GM04503 (cell line): Measurements from ENCODE around the gene NEGR1.

Experiments
- DNase-seq: peaks from one replicate; pipeline ENCODE4 v3.0.0-alpha.2; 2012; ENCODE audit warnings: low read depth

The NEGR1 gene

DNA sequence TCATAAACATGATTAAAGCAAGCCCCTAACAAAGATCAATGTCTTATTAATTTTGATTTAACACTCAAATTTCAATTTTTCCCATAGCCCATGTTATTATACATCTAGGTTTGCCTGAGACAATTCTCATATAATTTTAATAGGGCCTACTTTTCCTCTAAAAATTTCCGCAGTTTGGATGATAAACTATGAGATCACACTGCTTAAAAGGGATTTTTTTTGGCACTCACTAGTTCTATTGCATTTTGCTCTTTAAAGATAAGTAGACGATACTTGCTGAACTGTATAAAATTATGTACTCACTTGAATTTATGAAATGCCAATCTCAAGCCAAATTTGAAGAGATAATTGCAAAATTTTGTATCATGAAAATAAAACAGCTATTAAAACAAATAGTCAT, 721.1 kb downstream of the NEGR1 start:
- no peak for DNase-seq

DNA sequence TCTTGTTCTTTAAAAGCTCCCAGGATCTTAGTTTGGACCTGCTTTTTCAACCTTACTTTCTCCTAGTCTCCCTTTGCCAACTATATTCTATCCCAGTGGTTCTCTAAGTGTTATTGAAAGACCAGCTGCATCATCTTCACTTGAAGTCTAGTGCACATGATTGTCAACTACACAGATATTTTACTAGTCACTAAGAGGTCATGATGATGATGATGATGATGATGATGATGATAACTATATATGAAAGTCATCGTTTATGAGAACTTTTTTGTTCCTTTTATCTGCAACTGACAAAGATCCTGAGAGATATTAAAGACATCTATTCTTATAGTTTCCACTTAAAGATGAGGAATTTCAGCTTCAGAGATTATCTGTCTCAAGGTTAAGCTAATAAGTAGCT, 722.5 kb downstream of the NEGR1 start:
- no peak for DNase-seq

DNA sequence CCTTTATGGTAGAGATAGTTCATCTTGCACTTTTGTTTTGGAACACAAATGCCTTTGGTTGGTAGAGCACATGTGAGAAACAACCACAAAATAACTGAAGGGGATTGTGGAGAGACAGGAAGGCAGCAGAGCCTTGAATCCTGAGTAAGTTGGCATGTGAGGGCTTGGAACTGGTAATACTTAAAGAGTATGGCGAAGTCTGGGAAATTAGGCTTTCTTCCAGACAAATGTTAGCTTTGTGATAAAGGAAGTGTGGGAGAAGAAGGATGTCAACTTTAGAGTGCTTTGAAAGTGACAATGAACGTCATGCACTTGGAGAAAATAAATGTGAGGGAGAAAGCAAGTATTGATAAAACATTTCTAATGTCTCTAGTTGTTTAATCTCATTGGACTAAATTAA, 725.2 kb downstream of the NEGR1 start:
- DNase-seq, result no peak

DNA sequence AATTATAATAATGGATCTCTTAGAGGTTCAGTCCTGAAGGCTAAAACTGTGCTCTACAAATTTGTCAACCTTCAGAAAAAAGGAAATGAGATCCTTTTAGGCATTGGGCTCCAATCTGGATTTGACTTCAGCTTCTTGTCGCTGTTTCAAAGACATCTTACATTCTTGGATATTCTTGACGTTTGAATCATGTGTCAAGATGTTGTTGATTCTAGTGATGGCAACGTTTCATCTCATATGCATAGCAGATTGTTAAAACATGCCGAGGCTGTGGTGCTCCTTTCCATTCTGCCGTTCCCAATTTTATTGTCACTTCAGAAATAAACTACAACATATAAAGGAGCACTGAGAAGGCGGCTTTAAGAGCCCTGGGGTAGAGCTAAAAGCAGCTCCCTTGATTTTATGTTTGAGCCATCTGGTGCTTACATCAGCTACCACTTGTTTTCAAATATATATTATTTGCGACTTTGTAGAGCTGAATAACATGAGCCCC, 733.9 kb downstream of the NEGR1 start:
- no peak for DNase-seq

DNA sequence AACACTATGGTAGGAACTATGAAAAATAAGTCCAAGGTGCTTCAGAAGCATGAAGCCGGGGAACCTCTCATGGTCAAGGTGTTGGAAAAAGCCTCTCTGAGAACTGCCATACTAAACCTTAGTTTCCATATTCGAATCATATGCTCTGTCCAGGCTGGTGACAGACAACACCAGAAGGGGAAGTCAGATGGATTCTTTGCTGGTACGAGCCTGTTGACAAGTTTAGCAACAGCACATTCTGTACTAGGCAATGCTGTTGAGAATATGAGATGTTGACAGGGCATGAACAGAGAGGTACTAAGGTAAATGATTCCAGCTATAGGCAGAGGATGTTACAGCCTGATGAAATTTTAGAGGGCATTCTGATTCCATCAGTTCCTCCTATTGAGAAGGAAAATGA, 740.2 kb downstream of the NEGR1 start:
- DNase-seq, result no peak

DNA sequence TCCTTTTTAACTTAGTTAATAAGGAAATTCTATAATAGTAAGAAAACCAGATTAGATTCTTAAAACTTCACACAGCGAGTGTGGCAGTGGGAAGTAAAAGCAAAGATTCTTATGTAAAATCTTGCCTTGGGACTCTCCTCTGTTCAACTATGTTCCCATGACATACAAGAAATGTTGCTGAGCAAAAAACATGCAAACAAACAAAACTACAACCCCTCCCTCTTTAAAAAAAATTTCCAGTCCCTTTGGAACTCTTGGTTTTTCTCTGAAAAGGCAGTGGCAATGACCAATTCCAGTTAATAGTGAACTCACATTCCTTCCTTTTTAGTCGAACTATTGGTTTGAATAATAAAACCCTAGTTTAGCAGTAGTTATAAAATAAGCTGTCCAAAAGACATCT, 748.4 kb downstream of the NEGR1 start:
- no peak for DNase-seq

DNA sequence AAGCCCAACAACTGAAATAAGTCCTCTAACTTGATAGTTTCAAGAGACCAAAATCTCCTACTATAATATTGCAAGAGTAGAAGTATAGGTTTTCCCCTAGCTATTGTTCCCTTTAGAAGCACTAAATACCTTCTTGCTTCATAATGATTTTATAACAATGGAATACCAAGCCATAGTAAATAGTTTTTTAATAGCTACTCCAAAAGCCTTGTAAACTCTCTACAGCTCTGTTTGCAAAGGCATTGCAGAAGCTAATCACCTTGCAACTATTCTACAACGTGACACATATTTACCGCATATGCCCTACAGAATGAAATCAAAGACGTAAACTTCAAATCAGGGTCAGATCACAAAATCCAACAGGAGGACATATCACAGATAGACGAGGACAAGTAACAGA, 750.0 kb downstream of the NEGR1 start:
- DNase-seq, result no peak

DNA sequence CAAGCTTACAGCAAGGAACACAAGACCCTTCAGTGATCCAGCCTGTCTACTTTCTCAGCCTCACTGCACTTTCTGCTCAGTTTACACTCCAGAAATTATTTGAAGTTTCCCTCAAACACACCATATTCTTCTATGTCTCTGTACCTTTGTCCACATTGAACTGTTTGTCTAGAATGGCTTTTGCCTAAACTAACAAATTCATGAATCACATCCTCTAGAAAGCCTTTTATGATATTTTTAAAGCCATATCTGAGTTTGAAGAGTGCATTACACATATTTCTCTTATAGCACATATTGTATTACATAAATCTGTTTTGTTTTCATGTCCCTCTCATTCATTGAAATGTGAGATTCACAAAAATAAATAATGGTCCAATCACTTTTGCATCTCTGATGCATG, 755.5 kb downstream of the NEGR1 start:
- DNase-seq, result no peak

DNA sequence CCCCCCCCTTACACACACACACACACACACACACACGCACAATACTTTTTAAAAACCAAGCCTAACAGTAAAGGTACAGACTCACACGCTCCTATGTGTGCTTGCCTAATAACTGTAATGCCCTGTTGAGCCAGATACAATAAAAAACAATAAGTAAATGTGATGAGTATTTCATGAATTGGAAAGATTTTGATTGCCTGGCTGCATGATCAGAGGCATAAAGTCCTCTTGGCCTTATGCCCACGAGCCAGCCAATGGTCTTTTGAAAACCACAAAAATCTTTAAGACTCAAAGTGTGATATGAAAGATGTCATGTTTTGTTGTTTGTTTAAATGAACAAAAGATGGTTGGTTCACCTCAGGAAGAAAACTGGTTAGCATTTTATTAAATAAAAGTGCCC, 759.6 kb downstream of the NEGR1 start:
- no peak for DNase-seq

DNA sequence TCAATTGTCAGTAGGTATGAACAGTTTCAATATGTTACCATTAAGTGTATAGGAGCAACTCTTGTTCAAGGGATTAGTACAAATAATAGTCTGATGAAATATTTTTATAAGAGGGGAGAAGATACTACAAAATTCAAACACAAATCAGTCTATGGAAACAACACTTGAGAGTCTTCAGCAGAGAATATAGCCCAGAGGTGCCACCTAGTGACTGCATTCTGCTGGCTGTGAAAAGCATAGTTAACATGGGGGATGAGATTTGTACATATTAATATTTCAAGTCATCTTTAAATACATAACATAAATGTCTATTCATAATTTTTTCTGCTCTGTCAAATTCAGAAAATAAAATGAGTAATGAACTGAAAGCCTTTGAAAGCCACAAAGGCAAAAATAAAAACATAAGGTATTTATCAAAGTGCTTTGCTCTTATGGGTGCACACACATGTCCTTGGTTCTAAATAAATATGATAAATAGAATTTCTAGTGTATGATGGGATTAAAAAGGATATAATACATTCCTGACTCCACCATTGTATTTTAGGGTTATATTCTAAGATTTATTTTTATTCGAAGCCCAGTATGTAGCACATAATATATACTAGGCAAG, 760.6 kb downstream of the NEGR1 start:
- DNase-seq, result no peak

DNA sequence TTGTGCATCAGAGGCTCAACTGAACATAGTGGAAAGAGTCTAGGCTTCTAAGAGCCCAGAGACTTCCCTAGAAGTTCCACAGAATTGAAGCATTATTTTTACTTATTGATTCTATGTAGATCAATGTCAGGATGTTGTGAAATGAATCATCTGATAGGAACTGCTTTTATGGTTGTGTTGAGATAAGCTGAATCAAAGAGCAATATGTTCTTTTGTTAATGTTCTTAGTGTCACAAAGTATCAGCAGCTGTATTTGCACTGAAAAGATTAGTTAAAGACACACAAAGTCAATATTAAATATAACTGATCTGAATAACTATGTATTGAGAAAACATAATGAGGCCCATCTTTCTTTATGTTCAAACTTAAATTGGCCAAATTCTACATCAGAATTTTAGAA, 770.8 kb downstream of the NEGR1 start:
- no peak for DNase-seq

DNA sequence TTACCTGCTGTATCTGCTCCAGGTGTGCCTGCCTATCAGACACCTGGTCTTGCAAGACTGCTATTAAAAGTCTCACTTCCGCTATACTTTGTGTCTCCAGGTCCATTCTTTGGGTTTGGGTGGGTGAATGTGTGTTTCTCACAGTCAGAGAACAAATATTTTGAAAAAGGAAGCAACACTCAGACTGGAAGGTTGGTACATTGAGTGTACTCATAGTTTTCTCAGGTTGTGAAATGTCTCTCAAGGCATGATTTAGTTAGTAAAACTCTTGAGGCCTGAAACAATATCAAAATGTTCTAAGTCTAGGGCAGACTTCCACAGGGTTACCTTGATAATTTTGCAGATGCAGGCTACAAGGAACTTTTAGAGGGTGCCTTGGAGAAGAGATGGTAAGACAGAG, 771.6 kb downstream of the NEGR1 start:
- no peak for DNase-seq

DNA sequence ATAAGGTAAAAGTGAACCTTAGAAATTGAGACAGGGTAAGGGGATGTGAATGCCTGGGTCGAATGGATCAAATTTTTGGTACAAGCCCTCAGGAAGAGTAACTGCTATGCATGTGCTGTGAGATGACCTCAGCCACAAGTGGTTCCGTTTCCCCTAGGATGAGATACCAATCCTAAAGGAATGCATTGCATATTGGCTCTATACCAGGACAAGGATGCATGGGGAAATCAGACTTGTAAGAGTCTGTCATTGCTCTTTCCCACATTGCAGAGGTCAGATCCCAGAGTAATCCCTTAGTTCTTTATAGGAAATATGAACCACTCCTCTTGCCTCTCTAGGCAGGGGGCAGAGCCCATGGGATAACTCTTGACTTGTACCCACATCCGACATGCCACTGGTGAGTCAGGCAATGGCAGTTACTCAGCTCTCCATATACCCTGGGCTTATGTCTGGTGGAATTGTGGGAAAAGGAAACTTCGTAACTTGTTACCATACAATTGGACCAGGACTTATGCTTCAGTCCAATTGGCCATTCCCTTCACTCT, 773.2 kb downstream of the NEGR1 start:
- DNase-seq, result no peak

DNA sequence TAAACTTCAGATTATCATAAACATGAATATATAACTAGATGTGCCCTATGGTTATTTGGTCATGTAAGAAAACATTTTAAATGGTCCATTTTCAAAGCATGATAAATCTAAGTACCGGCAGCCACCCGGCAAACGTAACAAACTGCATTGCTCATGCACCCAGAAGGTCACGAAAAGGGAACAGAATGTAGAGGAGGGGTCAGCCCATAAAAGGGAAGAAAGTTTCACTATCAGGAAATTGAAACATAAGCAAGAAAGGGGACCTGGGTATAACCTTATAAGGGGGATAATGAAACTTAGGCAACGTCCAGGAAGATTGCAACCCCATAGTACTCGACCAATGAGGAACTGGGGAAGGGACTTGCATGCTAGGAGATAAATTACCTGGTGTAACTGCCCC, 780.3 kb downstream of the NEGR1 start:
- DNase-seq, result no peak

DNA sequence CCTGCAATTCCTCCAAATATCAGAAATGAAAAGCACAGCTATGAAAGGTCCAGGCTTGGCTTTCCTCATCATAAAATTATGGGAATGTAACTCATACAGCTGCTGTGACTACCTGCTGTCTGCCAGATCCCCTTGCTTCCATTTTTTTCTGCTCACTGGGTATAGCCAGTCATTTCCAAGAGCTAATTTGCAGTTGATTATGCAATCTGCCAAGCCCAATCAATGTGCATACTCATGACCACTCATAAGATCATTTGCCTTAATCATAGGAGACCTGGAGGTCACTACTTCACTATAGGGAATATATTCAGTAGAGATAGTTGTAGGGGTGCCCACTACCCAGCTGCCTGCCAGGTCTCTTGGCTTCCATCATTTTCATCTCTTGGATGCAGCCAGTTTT, 783.8 kb downstream of the NEGR1 start:
- DNase-seq, result no peak

DNA sequence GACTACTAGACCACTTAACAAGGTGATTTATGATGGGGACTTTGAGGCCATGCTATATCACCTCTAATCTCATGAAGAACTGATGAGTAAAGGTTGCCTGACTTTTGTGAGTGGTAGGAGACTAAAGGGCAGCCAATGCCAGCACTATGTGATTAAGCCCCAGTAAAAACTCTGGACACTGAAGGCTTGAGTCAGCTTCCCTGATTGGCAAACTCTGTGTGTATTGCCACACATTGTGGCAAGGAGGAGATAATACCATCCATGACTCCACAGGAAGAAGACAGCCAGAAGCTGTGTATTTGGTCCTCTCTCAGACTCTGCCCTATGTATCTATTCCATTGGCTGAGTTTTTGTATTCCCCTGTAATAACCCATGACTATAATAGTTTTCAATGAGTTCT, 788.2 kb downstream of the NEGR1 start:
- peak; percentile 10 for DNase-seq

DNA sequence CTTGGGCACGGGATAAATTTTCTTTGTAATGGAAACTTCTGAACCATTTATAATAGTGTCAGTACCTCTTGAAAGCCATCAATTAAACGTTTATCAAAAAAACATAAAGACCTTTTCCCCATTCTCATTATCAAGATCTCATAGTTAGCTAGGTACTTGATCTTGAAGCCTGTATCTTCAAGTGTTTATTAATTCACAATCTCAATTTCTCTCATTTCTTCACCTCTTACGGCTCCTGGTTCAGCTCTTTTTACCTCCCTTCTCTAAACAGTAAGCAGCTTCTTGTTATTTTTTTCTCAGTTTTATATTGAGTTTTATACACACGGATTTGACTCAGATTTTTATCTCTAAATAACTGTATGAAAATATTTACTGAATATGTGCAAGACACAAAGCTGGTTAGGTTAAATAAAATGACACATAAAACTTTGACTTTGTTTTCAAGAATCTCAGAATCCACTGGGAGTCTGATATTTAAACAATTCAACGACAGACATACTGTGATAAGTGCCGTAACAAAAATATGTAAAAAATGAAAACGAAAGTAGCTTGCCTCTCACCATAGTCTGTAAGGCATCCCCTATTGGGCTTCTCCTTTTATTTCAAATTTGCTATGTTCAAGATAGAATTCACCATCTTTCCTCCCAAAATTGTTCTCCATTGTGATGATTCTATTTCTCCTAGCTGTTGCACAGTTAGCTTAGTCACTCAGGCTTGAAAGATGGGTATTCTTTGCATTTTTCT, 789.9 kb downstream of the NEGR1 start:
- no peak for DNase-seq

DNA sequence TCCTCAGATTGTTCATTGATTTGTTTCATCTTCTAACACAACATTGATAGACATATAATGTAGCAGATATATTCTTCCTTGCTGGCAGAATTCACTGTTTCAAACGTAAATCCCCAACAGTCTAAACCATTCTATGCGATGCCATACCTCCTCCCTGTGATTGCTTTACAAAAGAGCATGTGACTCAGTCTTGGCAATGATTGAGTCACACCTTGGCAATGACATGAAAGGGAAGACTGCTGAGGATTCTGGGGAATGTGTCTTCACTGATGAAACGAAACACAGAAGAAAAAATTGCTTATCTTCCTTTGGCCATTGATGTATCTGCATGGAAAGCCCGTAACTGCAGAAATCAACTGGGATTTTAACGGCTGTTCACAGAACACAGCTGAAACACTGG, 791.9 kb downstream of the NEGR1 start:
- no peak for DNase-seq

DNA sequence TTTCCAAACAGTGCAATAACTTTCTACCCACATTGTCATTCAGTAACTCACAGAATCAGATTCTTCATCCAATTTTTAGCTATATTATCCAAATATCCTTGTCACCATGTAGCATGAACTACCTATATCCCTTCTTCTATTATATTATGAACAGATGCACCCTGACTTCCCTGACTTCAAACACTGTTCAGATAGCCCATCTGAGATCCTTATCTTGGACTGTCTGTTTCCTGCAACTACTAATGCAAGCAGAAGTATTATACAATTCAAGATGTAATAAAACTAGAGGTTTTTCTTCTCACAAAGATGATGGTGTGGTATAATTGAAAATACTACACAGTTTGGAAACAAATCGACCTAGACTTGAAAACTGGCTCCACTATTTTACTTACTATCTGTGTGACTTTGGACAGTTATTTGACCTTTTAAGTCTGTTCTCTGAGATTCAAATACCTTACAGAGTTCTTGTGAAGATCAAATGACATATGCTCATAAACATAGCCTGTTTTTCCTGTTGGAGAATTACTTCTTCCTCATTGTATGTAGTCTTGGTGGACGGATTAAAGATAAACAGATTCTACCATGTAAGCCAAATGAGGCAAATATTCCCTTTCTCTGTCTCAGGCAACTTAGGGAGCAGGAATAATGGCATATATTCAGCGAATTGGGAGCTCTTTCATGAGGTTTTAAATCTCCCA, 793.6 kb downstream of the NEGR1 start:
- no peak for DNase-seq

DNA sequence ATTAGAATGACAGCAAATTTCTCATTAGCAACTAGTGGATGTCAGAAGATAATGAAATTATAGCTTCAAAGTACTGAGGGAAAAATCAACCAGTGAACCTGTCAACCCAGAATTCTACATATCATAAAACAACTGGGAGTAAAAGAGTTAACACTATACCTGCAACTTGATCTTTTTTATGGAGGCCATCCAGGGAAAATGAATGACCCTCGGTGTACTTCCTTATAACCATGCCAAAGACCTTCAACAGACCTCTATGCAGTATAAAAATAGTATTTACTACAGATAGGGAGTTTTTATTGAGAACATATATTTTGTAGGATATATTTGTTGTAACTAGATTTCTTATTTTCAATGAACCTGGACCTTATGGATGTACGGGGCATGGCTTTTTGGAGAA, 809.0 kb downstream of the NEGR1 start:
- DNase-seq, result no peak

DNA sequence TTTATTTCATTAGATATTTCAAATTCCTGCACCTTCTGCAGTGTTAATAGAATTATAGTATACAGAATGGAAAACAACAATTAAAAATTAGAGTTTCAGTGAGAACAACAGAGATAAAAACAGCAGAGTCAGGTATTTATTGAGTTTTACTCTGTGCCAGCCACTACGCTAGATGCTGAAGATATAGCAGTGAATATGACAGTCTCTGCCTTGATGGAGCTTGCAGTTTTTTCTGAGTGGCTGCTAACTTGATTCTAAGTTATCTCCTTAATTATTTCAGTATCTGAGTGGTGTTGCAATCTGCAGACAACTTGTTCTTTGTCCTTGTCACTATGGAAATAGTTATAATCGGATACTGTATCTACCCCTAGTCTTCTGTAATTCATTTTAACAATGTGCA, 817.2 kb downstream of the NEGR1 start:
- DNase-seq, result no peak

DNA sequence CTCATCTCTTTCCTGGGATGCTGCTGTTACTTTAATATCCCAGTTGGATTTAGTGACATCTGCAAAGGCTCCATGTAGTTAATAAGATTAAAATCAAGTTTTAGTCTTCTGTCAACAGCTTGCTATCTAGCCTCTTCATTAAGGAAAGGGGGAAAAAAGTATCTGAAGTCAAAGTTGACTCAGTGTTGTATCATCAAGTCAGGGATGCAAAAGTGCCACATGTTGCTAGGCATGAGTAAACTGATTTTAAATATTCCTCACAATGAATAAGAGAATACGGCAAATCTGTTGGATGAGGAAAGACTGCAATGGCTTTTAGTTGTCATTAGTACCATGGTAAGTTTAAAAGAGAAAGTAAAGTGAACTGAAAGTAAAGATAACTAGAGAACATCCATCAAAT, 818.3 kb downstream of the NEGR1 start:
- peak; percentile 25 for DNase-seq

DNA sequence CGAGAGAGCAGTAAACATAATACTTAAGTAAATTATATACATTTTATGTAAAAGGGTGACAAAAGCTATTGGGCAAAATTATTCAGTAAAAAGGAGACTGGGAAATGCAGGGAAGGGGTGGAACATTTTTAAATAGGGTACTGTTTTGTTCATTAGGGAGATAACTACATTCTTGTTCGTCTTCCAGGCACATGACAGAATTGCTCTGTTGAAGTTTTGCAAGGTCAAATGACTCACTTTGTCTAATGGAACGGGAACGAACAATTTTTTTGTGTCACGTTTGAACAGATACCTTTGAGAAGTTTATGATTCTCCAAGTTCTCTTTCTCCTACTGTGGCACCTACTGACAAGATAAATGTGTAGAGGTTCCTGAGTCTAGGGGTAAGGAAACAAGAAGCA, 819.2 kb downstream of the NEGR1 start:
- DNase-seq, result peak; percentile 30
